ENCODE data around the gene CBFA2T2.
"Not testable (repeated sequence)": the region's sequence is repeated elsewhere in the genome, so short reads cannot be mapped to it uniquely, and the experiment has no call there.

The CBFA2T2 gene

DNA sequence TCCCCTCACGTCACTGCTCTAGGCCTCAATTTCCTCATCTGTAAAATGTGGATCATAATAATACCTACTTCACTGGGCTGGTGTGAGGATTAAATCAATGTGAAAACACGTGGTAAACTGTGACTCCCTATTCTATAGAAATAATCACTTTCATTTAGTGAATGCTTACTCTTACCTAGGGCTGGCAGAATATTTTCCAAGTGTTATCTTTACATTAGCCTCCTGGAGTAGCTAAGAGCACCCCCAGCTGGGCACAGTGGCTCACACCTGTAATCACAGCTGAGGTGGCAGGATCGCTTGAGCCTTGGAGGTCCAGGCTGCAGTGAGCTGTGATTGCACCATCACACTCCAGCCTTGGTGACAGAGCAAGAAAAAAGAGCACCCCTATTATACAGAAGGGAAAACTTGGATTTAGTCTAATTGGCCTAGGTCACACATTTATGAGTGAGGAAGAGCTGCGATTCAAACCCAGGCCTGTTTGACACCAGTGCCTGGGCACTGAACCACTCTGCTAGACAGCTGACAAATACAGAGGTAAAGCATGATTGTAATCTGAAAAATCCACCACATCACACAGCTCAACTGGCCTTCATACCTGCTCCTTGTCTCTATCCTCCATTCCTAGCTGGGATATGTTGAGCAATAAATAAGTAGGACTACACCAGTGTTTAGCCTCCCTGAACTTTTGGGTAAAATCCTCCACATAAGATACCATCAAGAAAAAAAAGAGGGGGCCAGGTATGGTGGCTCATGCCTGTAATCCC lies 44.9 kb upstream of the CBFA2T2 start:
- DNase-seq (ENCODE audit: low read depth): no peak
- TF ChIP-seq, protein P1, sequence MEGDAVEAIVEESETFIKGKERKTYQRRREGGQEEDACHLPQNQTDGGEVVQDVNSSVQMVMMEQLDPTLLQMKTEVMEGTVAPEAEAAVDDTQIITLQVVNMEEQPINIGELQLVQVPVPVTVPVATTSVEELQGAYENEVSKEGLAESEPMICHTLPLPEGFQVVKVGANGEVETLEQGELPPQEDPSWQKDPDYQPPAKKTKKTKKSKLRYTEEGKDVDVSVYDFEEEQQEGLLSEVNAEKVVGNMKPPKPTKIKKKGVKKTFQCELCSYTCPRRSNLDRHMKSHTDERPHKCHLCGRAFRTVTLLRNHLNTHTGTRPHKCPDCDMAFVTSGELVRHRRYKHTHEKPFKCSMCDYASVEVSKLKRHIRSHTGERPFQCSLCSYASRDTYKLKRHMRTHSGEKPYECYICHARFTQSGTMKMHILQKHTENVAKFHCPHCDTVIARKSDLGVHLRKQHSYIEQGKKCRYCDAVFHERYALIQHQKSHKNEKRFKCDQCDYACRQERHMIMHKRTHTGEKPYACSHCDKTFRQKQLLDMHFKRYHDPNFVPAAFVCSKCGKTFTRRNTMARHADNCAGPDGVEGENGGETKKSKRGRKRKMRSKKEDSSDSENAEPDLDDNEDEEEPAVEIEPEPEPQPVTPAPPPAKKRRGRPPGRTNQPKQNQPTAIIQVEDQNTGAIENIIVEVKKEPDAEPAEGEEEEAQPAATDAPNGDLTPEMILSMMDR (conservative IDR thresholded peaks at IDR 0.05; ENCODE audit: low read length): no peak
- no peak overlapping the region for H3K4me3 ChIP-seq (ENCODE audit: low read length)

DNA sequence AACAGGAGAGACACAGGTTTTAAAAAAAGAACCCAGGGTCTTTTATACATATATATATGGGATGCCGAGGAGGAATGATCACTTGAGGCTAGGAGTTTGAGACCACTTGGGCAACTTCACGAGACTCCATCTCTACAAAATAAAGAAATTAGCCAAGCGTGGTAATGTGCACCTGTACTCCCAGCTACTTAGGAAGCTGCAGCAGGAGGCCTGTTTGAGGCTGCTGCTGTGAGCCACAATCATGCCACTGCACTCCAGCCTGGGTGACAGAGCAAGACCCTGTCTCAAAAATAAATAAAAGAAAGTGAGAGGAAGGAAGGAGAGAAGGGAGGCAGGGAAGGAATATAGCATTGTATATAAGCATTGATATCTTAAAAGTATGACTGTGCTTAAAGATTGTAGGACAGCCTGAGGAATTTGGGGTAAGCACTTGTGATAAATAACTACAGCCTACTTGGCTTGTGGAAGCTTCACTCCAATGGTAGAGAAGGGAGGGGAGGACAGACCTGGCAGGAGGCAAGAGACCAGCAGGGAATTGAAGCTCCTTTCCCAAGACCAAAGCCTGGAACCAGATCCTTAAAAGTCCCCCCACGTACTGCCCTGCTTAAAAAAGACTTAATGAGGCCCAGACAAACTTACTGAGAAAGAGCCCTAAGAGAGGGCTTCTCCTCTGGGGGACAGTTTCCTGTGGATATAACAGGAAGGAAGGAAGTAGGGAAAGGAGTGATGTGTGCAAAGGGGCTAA lies 43.8 kb upstream of the CBFA2T2 start:
- TF ChIP-seq, protein P1 (conservative IDR thresholded peaks at IDR 0.05; ENCODE audit: low read length): no peak
- DNase-seq (ENCODE audit: low read depth): no peak
- no peak overlapping the region for H3K4me3 ChIP-seq (ENCODE audit: low read length)

DNA sequence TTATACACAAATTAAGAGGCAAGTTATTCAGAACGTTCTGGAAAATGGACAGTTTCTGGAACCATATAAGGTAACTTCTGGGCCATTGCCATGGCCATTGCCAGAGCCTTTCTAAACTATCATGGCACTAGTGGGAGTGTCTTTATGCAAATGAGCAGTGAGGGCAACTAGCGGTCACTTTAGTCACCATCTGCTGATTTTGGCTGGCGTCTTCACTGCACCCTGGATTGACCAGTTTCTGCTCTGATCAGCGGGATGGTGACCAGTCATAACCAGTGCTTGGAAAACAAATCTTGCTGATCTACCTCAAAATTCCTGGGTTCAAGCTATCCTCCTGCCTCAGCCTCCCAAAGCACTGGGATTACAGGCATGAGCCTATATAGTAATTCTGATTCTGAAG lies 39.0 kb upstream of the CBFA2T2 start:
- no peak overlapping the region for H3K4me3 ChIP-seq (ENCODE audit: low read length)
- peak; percentile 21 for DNase-seq (ENCODE audit: low read depth)
- TF ChIP-seq, protein P1 (conservative IDR thresholded peaks at IDR 0.05; ENCODE audit: low read length): no peak

DNA sequence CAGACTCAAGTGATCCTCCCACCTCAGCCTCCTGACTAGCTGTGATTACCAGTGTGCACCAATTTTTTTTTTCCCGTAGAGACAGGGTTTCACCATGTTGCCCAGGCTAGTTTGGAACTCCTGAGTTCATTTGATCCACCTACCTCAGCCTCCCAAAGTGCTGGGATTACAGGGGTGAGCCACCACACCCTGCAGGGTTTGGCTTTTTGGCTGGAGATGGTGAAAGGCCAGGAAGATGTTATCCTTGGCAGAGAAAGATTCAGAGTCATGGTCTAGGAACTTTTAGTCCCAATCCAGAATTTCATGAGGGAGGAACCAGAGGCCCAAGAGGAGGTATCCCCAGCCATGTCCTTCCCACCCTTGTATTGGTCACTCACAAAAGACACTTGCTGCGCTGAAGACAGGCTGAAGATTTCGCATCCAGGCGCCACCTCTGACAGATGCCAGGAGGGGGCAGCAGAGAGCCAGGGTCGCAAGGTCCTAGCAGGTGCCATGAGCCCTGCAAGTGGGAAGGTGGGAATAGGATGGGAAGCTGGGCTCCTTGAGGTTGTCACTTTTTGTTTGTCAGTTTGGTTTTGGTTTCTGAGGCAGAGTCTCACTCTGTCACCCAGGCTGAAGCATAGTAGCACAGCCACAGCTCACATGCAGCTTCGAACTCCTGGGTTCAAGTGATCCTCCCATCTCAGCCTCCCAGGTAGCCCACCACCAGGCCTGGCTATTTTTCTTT lies 32.8 kb upstream of the CBFA2T2 start:
- peak; percentile 64 for DNase-seq (ENCODE audit: low read depth)
- TF ChIP-seq, protein P1 (conservative IDR thresholded peaks at IDR 0.05; ENCODE audit: low read length): peak; percentile 98
- not testable (repeated sequence) for H3K4me3 ChIP-seq (ENCODE audit: low read length)

DNA sequence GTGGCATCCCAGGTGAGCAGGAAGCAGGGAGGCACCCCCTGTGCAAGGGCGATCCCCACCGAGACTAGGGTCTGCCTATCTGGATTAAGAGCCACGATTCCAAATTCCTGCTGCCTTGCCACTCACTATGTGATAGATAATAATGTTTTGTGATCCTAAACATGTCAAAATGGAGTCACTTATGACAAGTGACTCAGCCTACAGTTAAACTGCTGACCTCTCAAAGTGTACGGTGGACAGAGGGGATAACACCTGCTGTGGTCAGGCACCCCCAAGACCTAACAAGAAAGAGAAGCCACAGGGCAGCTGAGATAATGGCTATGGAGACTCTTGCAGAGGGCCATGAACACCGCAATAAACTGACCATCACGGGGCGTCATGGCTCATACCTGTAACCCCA lies 30.3 kb upstream of the CBFA2T2 start:
- TF ChIP-seq, protein P1 (conservative IDR thresholded peaks at IDR 0.05; ENCODE audit: low read length): no peak
- H3K4me3 ChIP-seq (ENCODE audit: low read length): no peak overlapping the region
- no peak for DNase-seq (ENCODE audit: low read depth)

GRCh38 chr20:33460711-33461110 lies 29.2 kb upstream of the CBFA2T2 start:
- TF ChIP-seq, protein P1 (conservative IDR thresholded peaks at IDR 0.05; ENCODE audit: low read length): no peak
- no peak overlapping the region for H3K4me3 ChIP-seq (ENCODE audit: low read length)
- DNase-seq (ENCODE audit: low read depth): no peak

All from AG10803 (cell line).